Measurements from ENCODE around the gene EHD3.

The EHD3 gene

DNA sequence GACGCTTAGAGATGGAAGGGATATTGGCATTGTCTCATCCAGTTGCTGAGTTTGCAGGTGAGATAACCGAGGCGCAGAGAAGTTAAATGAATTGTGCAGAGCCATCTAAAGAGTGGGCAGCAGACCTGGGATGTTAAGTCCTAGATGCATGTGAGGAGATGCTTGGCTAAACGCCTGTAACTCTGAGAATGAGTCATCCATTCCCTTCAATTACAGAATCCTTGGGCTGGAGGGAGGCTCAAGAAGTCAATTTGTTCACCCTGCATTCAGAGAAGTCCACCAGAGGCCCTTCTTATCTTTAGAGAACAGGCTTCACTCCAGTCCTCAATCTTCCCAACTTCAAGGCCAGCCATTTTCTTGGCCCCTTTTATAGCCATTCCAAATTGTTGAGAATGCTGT lies 1.6 kb downstream of the EHD3 start:
- DNase-seq (ENCODE audit: low read depth in 2 of 2): no peak

DNA sequence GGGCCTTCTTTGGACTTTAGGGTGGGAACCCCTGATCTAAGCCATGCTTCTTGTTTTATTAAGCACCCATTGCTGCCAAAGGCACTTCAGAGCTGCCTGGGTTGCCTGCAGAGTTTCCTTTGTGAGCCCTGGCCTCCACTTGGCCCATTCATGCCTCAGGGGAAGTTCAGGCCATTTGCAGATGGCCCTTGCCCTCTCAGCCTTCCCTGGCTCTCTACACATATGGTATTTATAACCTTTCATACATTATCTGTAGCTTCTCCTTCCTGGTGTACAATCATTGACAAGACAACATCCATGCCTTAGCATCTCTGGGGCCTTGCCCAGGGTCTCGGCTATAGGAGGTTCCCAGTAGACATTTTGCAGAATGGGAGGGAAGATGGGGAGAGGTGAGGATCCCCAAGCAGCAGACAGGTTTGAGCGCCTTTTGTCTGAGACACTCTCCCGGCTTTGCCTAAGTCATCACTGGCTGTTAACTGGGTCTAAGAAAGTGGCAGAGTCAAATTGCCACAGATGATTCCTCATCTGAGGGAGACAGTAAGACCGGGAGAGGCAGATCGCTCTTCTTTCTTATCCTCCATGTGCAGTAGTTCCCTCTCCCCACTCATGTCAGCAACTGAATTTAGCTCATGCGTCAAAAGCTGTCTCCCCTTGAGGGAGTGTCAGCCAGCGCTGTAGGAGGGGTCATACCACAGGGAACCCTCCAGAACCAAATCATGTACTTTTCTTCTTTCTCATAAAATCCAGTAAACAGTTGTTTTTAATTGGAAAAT lies 2.7 kb downstream of the EHD3 start:
- no peak for DNase-seq (ENCODE audit: low read depth in 2 of 2)

- DNase-seq (ENCODE audit: low read depth in 2 of 2): no peak
Measured at GRCh38 chr2:31237348-31238017, 3.5 kb downstream of the EHD3 start.

GRCh38 chr2:31238126-31238905 lies 4.4 kb downstream of the EHD3 start:
- DNase-seq (ENCODE audit: low read depth in 2 of 2): no peak

DNA sequence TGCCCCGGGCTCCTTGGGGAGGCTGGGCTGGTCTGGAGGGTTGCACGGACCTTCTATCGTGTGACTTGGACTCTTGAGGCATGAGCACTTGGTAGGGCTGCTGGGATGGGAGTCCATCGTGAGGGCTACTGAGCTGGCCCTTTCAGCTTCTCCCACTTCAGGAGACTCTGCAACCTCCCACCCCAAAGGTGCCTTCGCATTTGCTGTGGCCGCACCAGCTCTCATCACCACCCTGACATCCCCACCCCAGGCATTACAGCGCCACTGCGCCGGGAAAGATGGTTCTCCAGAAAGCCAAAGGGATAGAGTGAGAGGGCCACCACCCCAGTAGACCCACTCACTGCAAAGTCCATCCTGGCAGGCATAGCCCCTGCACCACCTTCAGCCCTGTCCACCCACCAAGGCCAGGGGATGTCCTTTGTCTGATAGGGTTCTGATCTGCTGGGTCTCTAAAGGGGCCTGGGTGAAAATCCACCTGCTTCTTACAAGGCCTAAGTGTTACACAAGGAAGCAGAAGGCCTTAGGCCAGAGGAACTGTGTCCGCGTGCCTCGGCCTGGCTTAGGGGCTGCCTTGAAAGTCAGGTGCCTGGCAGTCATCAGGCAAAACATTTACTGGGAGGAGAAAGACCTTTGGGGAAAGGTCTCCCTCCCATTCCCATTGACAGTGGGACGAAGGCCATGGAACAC lies 5.1 kb downstream of the EHD3 start:
- no peak for DNase-seq (ENCODE audit: low read depth in 2 of 2)

- no peak for DNase-seq (ENCODE audit: low read depth in 2 of 2)
Measured at GRCh38 chr2:31239593-31240177, 5.7 kb downstream of the EHD3 start.

GRCh38 chr2:31240381-31241365 lies 6.7 kb downstream of the EHD3 start:
- DNase-seq (ENCODE audit: low read depth in 2 of 2): no peak

DNA sequence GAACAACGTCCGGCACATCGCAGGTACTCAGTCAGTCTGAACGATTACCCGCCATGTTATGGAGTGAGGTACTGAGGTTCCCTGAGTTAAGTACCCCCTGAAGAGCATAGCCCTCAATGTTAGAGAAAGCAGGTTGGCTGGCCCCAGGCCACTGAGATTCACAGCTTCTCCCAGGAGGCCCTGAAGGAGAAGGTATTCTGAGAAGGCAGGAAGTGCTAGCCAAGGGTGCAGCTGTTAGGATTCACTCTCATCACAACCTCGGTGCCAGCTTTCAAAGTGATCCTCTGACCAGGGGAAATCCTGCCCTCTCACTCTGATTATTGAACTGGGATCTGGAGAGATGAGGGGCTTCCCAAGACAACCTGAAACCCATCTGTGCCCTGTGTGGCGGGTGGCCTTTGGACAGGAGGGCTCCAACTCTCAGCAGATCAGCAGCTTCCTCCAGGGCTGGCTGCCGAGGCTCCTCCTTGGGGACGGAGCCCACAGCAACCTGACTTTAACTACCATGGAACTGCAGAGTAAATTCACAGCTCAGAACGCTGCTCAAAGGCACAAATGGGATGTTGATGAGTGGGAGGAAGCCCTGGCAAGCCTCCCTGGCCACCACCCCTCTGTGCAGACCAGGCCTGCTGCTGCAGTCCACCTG lies 7.8 kb downstream of the EHD3 start:
- DNase-seq (ENCODE audit: low read depth in 2 of 2): no peak

- DNase-seq (ENCODE audit: low read depth in 2 of 2): no peak
Measured at GRCh38 chr2:31243053-31243452, 9.1 kb downstream of the EHD3 start.

GRCh38 chr2:31244101-31244500 lies 10.1 kb downstream of the EHD3 start:
- no peak for DNase-seq (ENCODE audit: low read depth in 2 of 2)

GRCh38 chr2:31246184-31246852 lies 12.4 kb downstream of the EHD3 start:
- DNase-seq (ENCODE audit: low read depth in 2 of 2): no peak

- no peak for DNase-seq (ENCODE audit: low read depth in 2 of 2)
Measured at GRCh38 chr2:31247711-31248110, 13.8 kb downstream of the EHD3 start.

- DNase-seq (ENCODE audit: low read depth in 2 of 2): no peak
Measured at GRCh38 chr2:31248139-31248538, 14.2 kb downstream of the EHD3 start.

- no peak for DNase-seq (ENCODE audit: low read depth in 2 of 2)
Measured at GRCh38 chr2:31249009-31249690, 15.2 kb downstream of the EHD3 start.

DNA sequence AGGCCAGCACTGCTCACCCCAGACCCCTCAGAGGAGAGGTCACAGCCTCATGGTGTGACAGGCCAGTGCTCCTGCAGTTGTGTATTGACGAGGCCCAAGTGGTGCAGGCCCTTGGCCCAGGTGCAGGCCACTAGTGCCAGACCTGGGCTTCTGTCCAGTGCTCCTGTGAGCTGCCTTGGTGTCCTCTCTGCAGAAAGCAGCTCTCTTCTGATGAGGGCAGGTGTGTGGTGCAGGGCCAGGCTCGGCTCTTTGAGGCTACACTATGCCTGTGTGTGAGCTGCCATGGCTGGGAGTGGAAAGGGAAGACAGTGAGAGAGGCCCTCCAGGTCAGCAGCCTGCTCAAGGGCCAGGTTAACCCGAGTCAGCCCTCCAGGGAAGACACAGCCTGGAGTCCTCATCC lies 17.1 kb downstream of the EHD3 start:
- no peak for DNase-seq (ENCODE audit: low read depth in 2 of 2)

- DNase-seq (ENCODE audit: low read depth in 2 of 2): no peak
Measured at GRCh38 chr2:31251851-31252250, 17.9 kb downstream of the EHD3 start.

- DNase-seq (ENCODE audit: low read depth in 2 of 2): no peak
Measured at GRCh38 chr2:31253356-31254131, 19.6 kb downstream of the EHD3 start.

All from stimulated activated CD4-positive, alpha-beta T cell treated with anti-CD3 and anti-CD28 coated beads, Interleukin-1b, Interleukin-23, amount 100 ng/mL, for 1 hour (primary cell).